B cell (primary cell): ENCODE measurements around the gene ZNF311. TPM values are rescaled to one million over a fixed set of nuclear protein-coding genes. Genes with fewer than 3 reads are reported as not detected.
"Not testable (repeated sequence)": the region's sequence is repeated elsewhere in the genome, so short reads cannot be mapped to it uniquely, and the experiment has no call there.

Experiments
- ATAC-seq: fragments of 200-7000 bp; cut with Tn5 transposase; one replicate; pipeline ENCODE4 v1.10.0; 2021; ENCODE audit warnings: low read depth, mild to moderate bottlenecking, moderate number of reproducible peaks, moderate library complexity
- CTCF ChIA-PET: fragments of 350-600 bp; sonication (Branson Sonifier 250); formaldehyde crosslinking; loops from one replicate; lab custom pipeline; 2021; ENCODE audit warnings: antibody characterized with exemption, inconsistent platforms; lab: Charles Lee
- POLR2A ChIA-PET: fragments of 350-600 bp; sonication (Branson Sonifier 250); formaldehyde crosslinking; loops from one replicate; lab custom pipeline; 2021; ENCODE audit warnings: antibody characterized with exemption; lab: Charles Lee
- DNase-seq: peaks from one replicate; pipeline ENCODE4 v3.0.0; 2013
- H2AFZ ChIP-seq: 2 replicates; pipeline ENCODE4 v1.6.1; 2012; ENCODE audit warnings: mild to moderate bottlenecking, low read depth, low read length; ENCODE audit not compliant: insufficient read depth, poor library complexity, severe bottlenecking
- H3K27ac ChIP-seq, 2 donors: 1 replicate in 1 of 2; 2 replicates in 1 of 2; pipeline ENCODE4 v1.5.1; 2012 to 2013; ENCODE audit warnings: low read length in 2 of 2, mild to moderate bottlenecking in 2 of 2, moderate library complexity in 1 of 2
- H3K27me3 ChIP-seq, 4 experiments: fragments of 200-600 bp in 1 of 4; sonication (generic) in 1 of 4; replicated peaks in 1 of 4; 1 replicate in 2 of 4; 2 replicates in 2 of 4; pipeline versions ENCODE4 v1.6.1 to v1.7.0; 2013 to 2016; ENCODE audit warnings: low read length in 3 of 4, mild to moderate bottlenecking in 2 of 4, mixed read lengths in 1 of 4, moderate library complexity in 1 of 4; ENCODE audit not compliant: insufficient read depth in 4 of 4, control insufficient read depth in 3 of 4; ENCODE audit errors: control extremely low read depth in 1 of 4
- H3K36me3 ChIP-seq, 2 experiments: replicated peaks in 1 of 2; 1 replicate in 1 of 2; 2 replicates in 1 of 2; pipeline versions ENCODE4 v1.6.1 to v1.7.1; 2013; ENCODE audit warnings: low read length in 1 of 2; ENCODE audit not compliant: insufficient read depth in 2 of 2, control insufficient read depth in 1 of 2; ENCODE audit errors: control extremely low read depth in 1 of 2, extremely low read depth in 1 of 2
- H3K4me1 ChIP-seq, 2 donors: fragments of 200-600 bp in 1 of 2; sonication (generic) in 1 of 2; 1 replicate in 1 of 2; 2 replicates in 1 of 2; pipeline versions ENCODE4 v1.5.1 to v1.6.1; 2013 to 2017; ENCODE audit warnings: low read length in 2 of 2; ENCODE audit not compliant: control insufficient read depth in 2 of 2, insufficient read depth in 2 of 2
- H3K4me2 ChIP-seq: replicated peaks from 2 replicates; pipeline ENCODE3; 2012; ENCODE audit warnings: mild to moderate bottlenecking, low read depth, low read length; ENCODE audit not compliant: poor library complexity, severe bottlenecking
- H3K4me3 ChIP-seq, 5 experiments: fragments of 200-600 bp in 1 of 5; sonication (generic) in 1 of 5; 1 replicate in 3 of 5; 2 replicates in 2 of 5; pipeline versions ENCODE4 v1.5.1 to v1.7.0; 2011 to 2016; ENCODE audit warnings: low read length in 4 of 5, mild to moderate bottlenecking in 4 of 5, low read depth in 2 of 5, control low read depth in 1 of 5, moderate library complexity in 1 of 5; ENCODE audit not compliant: insufficient read depth in 1 of 5; ENCODE audit errors: control extremely low read depth in 1 of 5, extremely low read depth in 1 of 5
- H3K79me2 ChIP-seq: fragments of 200-600 bp; sonication (generic); one replicate; pipeline ENCODE4 v1.6.0; 2016; ENCODE audit warnings: low read length; ENCODE audit not compliant: control insufficient read depth, insufficient read depth
- H3K9ac ChIP-seq: fragments of 200-600 bp; sonication (generic); 2 replicates; pipeline ENCODE4 v1.6.1; 2017; ENCODE audit warnings: mild to moderate bottlenecking, low read length, moderate library complexity
- H3K9me3 ChIP-seq, 3 donors: one replicate each; pipeline versions ENCODE4 v1.6.1 to v1.7.1; 2013; ENCODE audit warnings: low read length in 2 of 3; ENCODE audit not compliant: control insufficient read depth in 2 of 3, insufficient read depth in 1 of 3; ENCODE audit errors: control extremely low read depth in 1 of 3
- H4K20me1 ChIP-seq: 2 replicates; pipeline ENCODE4 v1.6.0; 2012; ENCODE audit warnings: mild to moderate bottlenecking, low read length; ENCODE audit not compliant: insufficient read depth, control insufficient read depth, poor library complexity, severe bottlenecking
- H3K27ac Mint-ChIP-seq: one replicate; pipeline ENCODE4 v1.8.0; 2021; ENCODE audit warnings: mixed read lengths
- H3K27me3 Mint-ChIP-seq: one replicate; pipeline ENCODE4 v1.8.0; 2021; ENCODE audit warnings: mixed read lengths
- H3K4me1 Mint-ChIP-seq: one replicate; pipeline ENCODE4 v1.8.0; 2021; ENCODE audit warnings: mixed read lengths
- H3K4me3 Mint-ChIP-seq: one replicate; pipeline ENCODE4 v1.8.0; 2021; ENCODE audit warnings: mixed read lengths
- H3K9me3 Mint-ChIP-seq: one replicate; pipeline ENCODE4 v1.8.0; 2022; ENCODE audit warnings: mixed read lengths; ENCODE audit not compliant: insufficient read depth
- EZH2 ChIP-seq: IDR thresholded peaks from 2 replicates; pipeline ENCODE4 v1.6.1; 2012; ENCODE audit warnings: borderline replicate concordance, low read depth, mild to moderate bottlenecking, moderate library complexity, low read length; ENCODE audit not compliant: insufficient read depth, poor library complexity, severe bottlenecking
- WGBS: methylation state at CpG from one replicate; pipeline ENCODE4 v1.1.5; 2013; ENCODE audit warnings: missing lambda C conversion rate; ENCODE audit not compliant: insufficient coverage; 5-methylcytosine and 5-hydroxymethylcytosine counted together
- intact Hi-C: fragments of 100-400 bp; cut with micrococcal nuclease; formaldehyde crosslinking; loops from one replicate; pipeline ENCODE4 v1.10.0; 2022
- polyA plus RNA-seq: library from polyadenylated mRNA; depleted of rRNA; stranded (reverse); fragments of >200 nt; gene quantifications from 2 replicates; pipeline ENCODE4 v1.2.3, GENCODE V29; 2012
- total RNA-seq, 2 donors: library from RNA; stranded (reverse); fragments of 120-200 nt in 1 of 2; gene quantifications; 1 replicate in 1 of 2; 2 replicates in 1 of 2; pipeline versions ENCODE4 v1.2.3 to v1.2.4, GENCODE V29; 2013 to 2022
- TF ChIP-seq, protein P1 (sequence below): fragments of 200-600 bp; IDR thresholded peaks from one replicate; pipeline ENCODE4 v1.8.0; 2022; ENCODE audit warnings: antibody characterized with exemption, mild to moderate bottlenecking

ZNF311 gene
- total and polyA plus RNA-seq, 2 donors (not counting 1 experiment from before 2014, with no cell fraction given): 0.17 TPM; not detected in 1

DNA sequence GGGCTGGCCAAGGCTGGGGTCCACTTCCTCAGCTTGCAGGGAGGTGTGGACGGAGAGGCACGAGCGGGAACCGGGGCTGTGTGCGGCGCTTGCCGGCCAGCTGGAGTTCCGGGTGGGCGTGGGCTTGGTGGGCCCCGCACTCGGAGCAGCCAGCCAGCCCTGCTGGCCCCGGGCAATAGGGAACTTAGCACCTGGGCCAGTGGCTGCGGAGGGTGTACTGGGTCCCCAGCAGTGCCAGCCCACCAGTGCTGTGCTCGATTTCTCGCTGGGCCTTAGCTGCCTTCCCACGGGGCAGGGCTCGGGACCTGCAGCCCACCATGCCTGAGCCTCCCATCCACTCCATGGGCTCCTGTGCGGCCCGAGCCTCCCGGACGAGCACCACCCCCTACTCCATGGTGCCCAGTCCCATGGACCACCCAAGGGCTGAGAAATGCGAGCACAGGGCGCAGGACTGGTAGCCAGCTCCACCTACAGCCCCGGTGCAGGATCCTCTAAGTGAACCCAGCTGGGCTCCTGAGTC lies 47.3 kb downstream of the ZNF311 start:
- H3K36me3 ChIP-seq, H3K4me2 ChIP-seq, H3K79me2 ChIP-seq, H2AFZ ChIP-seq, ATAC-seq, H3K9me3 Mint-ChIP-seq, DNase-seq, POLR2A ChIA-PET, H3K4me3 ChIP-seq, H3K9ac ChIP-seq, H3K27ac ChIP-seq, H4K20me1 ChIP-seq, H3K27ac Mint-ChIP-seq, intact Hi-C loops, H3K4me3 Mint-ChIP-seq, CTCF ChIA-PET: not testable (repeated sequence)
- Histone ChIP-seq H3K9me3 (peaks cover 0 to 11% (median 0%) of the 10 kb centered on the region in 3 donors), H3K4me1 (peaks cover 10 to 11% of the 10 kb centered on the region in 2 donors), H3K27me3 (peaks cover 0 to 38% (median 15%) of the 10 kb centered on the region in 4 experiments)
- Mint-ChIP-seq H3K4me1 (peaks cover 13% of the 10 kb centered on the region), H3K27me3 (peaks cover 56% of the 10 kb centered on the region)
- WGBS: 98% methylated on average over 16 of the region's 24 CpGs

DNA sequence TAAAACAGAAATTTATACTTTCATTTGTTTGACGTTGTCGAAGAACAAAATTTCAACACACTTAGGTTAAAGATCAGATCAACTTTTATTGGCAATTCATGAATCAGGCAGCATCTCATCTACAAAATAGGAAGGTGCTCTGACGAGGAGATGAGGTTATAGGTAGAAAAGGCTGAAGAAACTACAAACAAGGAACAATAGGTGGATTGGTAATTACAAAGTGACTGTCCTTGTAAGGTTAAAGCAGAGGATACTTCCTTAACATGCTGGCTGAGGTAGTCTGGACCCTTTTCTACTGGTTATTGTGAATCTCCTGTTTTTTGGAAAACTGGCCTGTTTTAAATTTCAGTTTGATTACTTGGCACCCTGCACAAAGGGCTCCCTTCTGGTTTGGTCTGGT lies 48.8 kb downstream of the ZNF311 start:
- ATAC-seq (no peak), DNase-seq (no peak)
- Histone ChIP-seq H3K79me2 (no peaks in the 10 kb centered on the region), H3K27ac (no peak overlapping the region), H3K9me3 (peaks cover 0 to 11% (median 0%) of the 10 kb centered on the region in 3 donors), H3K4me3 (no peak overlapping the region), H3K4me2 (no peak overlapping the region), H2AFZ (no peak overlapping the region), H3K9ac (no peak overlapping the region), H4K20me1 (no peaks in the 10 kb centered on the region), H3K27me3 (peaks cover 0 to 36% (median 12%) of the 10 kb centered on the region in 4 experiments), H3K4me1 (peaks cover 10 to 11% of the 10 kb centered on the region in 2 donors), H3K36me3 (no peaks in the 10 kb centered on the region)
- ChIA-PET POLR2A (no interaction called here), CTCF (no interaction called here)
- intact Hi-C loops: no loop called here
- H3K4me3 Mint-ChIP-seq: no peak overlapping the region
- no peaks in the 10 kb centered on the region for H3K9me3 Mint-ChIP-seq
- no peak for TF ChIP-seq EZH2
- TF ChIP-seq, protein P1, sequence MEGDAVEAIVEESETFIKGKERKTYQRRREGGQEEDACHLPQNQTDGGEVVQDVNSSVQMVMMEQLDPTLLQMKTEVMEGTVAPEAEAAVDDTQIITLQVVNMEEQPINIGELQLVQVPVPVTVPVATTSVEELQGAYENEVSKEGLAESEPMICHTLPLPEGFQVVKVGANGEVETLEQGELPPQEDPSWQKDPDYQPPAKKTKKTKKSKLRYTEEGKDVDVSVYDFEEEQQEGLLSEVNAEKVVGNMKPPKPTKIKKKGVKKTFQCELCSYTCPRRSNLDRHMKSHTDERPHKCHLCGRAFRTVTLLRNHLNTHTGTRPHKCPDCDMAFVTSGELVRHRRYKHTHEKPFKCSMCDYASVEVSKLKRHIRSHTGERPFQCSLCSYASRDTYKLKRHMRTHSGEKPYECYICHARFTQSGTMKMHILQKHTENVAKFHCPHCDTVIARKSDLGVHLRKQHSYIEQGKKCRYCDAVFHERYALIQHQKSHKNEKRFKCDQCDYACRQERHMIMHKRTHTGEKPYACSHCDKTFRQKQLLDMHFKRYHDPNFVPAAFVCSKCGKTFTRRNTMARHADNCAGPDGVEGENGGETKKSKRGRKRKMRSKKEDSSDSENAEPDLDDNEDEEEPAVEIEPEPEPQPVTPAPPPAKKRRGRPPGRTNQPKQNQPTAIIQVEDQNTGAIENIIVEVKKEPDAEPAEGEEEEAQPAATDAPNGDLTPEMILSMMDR: no peak
- peaks cover 44% of the 10 kb centered on the region for H3K27me3 Mint-ChIP-seq
- H3K4me1 Mint-ChIP-seq: peaks cover 15% of the 10 kb centered on the region
- WGBS: no CpG with 5 or more reads among the region's 3 CpGs
- no peak overlapping the region for H3K27ac Mint-ChIP-seq
